ENCODE results near the gene LCN9.
"Not testable (repeated sequence)": the region's sequence is repeated elsewhere in the genome, so short reads cannot be mapped to it uniquely, and the experiment has no call there.

Gene LCN9

DNA sequence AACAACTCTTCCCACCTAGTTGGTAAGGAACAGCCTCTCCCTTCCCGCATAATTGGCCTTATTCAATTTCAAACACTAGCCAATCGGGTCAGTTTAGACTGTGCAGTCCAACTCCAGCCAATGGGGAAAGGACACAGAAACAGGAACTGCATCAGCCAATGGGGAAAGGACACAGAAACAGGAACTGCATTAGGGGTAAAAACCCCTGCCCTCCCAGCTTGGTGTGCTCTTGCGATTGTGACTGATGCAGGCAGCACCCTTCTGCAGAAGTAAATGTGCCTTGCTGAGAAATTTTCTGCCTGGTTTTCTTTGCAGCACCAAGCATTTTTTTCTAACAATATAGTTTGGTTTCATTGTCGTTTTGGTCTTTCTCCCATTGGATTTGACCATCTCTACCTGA lies 15.2 kb upstream of the LCN9 start:
- DNase-seq (ENCODE audit: low read depth), result no peak

DNA sequence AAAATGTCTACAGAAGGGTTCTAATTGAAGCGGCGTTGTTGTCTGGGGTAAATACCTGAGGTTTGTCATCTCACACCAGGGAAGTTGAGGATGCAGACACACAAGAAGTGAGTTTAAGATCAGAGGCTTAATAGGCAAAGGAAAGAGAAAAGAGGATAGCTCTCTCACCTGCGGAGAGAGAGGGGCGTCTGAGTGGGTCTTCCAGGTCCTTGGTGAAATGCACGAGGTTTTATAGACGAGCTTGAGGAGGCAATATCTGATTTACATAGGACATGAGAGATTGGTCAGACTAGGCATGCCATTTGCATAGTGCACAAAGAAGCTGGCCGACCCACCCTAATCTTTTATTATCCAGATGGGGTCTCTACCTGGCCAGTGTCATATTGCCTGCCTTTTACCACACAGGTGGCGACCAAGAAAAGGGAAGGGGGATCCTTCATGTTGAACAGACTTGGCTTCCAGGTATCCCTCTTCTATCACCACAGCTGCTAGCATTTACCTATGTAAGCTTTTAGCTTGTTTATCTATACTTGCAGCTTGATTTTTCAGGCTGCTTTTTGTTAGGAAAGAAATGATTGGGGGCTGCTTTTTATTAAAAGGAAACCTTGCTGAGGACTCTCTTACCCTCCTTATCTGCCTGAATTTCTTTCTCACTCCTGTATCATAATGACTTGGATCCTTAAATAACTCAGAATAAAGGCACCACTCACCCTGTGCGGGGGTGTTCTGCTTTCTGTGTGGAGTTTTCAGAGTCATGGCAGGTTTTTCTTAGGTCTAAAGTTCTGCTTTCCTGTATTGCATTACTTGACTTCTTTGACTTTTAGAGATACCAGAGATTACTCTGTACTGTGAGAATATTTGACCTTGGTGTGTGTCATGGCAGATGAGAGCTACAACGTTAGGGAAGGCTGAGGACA lies 14.4 kb upstream of the LCN9 start:
- DNase-seq (ENCODE audit: low read depth), result no peak

DNA sequence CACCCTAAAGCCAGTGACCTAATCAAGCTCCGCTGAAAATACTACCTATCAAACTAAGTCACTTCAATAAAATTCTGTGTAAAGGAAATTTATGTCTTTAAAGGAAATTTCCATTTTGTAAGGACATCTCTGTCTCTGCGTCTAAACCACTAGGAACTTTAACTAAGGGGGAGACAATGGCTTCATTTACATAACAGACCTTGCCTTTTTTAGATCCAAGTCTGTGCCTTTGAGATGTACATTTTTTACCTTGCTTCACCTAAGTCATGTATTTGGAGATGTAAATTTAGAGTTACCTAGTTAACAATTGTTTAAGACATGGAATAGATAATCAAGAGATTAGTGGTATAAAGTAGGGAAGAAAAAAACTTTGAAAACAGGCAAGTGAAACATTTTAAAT lies 13.6 kb upstream of the LCN9 start:
- DNase-seq (ENCODE audit: low read depth), result no peak

GRCh38 chr9:135650408-135650807 lies 12.7 kb upstream of the LCN9 start:
- DNase-seq (ENCODE audit: low read depth), result no peak

DNA sequence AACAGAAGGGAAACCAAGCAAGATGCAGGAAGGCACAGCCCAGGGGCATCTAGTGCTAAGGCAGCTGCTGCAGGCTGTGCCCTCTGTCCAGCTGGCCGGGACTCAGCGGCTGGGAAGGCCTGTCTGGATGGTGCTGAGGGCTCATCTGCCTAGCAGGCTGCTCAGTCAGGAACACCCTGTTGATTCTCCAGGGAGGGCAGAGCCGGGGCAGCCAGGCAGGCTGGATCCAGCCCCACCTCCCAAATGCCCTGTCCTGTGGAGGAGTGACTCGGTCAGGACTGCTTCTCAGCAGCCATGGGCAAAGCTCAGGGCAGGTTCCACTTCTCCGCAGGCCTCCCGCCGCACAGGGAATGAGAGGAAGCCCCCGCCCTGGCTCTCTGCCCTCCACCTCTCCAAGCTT lies 7.8 kb upstream of the LCN9 start:
- no peak for DNase-seq (ENCODE audit: low read depth)

GRCh38 chr9:135657416-135657815 lies 5.7 kb upstream of the LCN9 start:
- DNase-seq (ENCODE audit: low read depth), result no peak

DNA sequence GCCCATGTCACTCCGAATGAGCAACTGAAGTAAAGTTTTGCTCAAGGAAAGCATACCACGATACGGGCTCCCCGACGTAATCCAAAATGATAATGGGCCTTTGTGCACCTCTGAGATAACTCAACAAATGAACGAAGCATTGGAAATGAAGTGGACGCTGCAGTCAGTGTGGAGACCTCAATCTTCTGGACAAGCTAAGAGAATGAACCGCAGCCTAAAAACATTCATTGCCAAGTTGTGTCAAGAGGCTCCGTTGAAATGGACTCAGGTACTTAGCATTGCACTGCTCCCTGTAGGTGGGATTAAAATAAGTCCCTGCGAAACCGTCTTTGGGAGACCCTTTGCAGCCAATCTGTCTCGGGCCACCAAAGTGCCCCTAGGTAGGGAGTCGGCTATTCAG lies 3.9 kb upstream of the LCN9 start:
- DNase-seq (ENCODE audit: low read depth), result no peak

DNA sequence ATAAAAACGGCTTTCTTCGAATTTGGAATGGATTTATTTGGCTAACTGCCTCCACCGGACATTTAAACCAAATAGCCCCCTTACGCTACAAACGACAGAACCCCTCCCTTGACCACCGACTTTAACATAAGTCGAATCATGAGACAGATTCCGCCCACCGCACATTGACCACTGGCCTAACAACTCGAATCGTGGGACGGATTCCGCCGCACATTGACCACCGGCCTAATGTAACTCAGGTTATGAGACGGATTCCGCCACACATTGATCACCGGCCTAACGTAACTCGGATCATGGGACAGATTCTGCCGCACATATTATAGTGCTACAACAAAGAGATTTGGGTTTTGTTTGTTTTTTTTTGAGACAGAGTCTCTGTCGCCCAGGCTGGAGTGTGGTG lies 2.7 kb upstream of the LCN9 start:
- DNase-seq (ENCODE audit: low read depth), result no peak

DNA sequence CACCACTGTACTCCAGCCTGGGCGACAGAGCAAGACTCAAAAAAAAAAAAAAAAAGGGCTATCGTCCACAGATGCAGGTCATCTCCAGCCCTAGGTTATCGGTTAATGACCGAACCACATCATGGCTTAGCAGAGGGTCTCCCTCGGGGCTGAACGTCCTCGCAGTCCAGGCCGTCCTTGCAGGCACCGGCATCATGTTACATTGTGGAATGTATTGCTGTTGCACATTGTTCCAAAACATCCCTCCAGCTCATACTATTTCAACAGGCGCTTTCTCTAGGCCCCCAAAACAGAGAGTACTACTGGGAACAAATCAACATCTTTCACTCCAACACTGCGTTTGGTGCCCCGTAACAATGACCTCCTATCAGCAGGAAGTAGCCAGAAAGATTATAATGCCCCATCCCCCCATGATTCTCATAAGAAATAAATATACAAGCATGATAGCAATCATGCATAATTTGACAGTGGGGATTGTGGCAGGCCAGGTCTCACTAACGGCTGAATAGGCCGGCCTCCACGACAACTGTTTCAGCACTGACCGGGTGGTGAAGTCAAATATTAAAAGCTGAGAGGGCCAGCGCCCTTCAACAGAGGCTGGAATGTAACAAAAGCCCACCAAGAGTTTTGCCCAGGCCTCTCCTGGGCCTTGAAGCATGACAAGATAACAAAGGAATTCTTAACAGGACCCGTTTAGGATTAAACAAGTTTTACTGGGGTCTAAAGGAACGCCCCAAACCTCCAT lies 1.1 kb upstream of the LCN9 start:
- DNase-seq (ENCODE audit: low read depth), result no peak

DNA sequence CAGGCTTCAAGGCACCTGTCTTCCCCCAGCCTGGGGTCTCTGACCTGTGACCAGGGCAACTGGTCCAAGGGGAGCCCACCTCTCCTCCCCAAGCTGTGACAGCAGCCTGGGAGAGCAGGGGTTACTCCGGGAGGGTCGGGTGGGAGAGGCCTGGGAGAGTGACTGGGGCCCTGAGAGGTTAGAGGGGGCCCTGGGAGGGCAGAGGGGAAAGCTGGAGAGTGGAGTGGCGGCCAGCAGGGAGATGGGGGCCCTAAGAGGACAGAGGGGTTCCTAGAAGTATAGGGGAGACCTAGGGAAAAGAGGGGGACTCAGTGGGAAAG lies 302 bp downstream of the LCN9 start:
- no peak for DNase-seq (ENCODE audit: low read depth)

DNA sequence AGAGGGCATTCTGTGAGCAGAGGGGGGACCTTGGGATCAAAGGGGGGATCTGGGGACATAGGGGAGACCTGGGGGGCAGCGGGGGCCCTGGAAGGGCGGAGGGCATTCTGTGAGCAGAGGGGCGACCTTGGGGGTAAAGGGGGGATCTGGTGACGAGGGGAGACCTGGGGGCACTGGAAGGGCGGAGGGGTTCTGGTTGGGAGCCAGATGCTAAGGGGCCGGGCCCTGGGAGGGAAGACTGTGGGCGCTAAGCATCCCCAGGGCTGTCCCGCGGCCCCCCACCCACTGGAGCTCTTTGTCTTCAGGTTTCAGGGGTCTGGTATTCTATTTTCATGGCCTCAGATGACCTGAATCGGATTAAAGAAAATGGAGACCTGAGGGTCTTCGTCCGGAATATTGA lies 748 bp downstream of the LCN9 start:
- DNase-seq (ENCODE audit: low read depth), result no peak

DNA sequence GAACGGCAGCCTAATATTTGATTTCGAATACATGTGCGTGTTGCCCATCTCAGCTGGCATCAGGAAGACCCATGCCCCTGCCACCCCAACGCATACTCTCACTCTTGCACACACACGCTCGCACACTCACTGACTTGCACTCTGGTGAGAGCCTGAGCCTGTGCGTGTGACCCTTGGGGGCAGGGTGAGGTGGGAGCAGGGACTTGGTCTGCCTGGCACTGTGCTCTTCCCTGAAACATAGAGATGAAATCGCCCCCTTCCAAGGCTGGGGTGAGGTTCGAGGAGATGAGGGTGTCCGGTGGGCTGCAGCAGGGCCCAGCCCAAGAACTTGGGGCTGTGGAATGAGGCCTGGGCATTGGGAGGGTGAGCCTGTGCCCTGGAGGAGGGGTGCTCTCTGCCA lies 1.2 kb downstream of the LCN9 start:
- DNase-seq (ENCODE audit: low read depth), result no peak

DNA sequence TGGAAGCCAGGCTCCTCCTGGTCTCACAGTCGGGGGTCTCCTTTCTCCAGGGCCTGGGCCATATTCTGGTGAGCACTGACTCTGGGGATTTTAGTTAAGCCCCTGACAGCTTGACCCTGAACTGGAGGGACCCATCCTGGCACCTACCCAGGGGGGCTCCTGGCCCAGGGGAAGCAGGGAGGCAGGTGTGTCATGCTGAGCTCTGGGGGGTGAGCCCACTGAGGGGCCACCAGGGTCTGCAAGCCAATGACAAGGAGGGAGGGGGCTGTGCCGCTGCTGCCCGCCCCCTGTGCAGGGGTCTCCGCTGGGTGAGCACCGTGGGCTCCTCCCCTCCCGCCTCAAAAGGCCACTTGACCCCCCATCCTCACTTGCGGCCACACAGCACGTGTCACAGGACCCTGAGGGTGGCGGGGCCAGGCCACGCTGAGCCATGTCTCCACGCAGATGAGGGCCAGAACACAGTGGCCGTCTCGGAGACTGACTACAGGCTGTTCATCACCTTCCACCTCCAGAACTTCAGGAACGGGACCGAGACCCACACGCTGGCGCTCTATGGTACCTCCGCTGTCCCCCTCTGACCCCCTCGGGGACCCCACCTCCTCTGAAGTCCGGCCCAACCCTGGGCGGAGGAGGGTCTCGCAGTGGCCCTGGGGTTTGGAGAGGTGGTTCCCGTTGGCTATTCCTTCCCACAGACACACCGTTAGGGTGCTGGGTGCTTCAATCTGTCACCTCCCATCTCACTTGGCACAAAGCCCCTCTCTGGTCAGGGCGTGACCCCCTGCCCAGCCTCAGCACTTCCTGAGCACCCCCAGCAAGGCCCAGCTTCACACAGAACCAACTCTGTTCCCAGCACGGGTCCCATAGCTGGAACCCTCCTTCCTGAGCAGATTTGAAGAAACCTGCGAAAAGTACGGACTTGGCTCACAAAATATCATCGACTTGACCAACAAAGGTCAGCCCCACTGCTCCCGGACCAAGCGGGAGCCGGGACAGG lies 2.0 kb downstream of the LCN9 start:
- DNase-seq (ENCODE audit: low read depth), result no peak

DNA sequence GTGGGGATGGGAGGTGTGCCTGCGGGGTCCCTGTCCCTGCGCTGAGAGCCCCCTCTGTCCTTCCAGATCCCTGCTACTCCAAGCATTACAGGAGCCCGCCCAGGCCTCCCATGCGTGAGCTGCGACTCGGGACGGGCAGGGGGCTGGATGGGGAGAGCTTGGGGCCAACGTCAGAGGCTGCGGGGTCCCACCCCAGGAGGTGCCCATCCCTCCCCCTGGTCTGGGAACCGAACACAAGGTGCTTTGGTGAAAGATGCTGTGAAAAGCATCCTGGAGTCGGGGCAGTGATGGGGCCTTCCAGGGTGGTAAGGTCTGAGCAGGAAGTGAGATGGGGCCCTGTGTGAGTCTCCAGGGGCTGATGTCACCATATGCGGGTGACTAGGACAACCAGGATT lies 2.7 kb downstream of the LCN9 start:
- DNase-seq (ENCODE audit: low read depth), result no peak

GRCh38 chr9:135666534-135667462 lies 3.7 kb downstream of the LCN9 start:
- no peak for DNase-seq (ENCODE audit: low read depth)

DNA sequence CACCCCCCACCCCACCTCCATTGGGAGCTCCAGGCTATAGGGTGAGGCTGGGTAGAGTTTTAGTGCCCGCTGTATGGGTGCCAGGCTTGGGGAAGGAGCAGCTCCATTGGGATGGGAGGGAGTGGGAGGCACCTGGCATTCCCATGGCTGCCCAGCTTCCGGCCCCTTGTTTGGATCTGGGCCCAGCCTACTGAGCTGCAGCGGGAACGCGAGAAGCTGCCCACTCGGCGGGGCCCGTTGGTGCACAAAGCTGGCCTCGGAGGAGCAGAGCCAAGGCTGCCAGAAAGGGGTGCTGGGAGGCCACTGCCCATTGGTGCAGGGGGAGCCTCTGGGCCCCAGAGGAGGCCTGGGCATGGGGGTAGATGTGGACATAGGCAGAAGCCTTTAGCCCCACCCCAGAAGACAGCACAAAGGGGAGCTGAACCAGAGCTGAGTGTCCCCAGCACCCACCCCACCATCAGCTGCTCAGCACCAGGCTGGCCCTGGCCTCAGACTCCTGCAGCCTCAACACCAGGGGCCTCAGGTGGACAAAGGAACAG lies 4.4 kb downstream of the LCN9 start:
- DNase-seq (ENCODE audit: low read depth), result no peak

DNA sequence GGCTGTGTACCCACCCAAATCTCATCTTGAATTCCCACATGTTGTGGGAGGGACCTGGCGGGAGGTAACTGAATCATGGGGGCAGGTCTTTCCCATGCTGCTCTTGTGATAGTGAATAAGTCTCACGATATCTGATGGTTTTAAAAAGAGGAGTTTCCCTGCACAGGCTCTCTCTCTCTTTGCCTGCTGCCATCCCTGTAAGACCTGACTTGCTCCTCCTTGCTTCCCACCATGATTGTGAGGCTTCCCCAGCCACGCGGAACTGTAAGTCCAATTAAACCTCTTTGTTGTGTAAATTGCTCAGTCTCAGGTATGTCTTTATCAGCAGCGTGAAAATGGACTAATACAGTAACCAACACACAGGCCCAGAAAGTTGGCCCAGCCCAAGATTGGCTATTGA lies 5.9 kb downstream of the LCN9 start:
- not testable (repeated sequence) for DNase-seq (ENCODE audit: low read depth)

GRCh38 chr9:135669616-135670285 lies 6.6 kb downstream of the LCN9 start:
- no peak for DNase-seq (ENCODE audit: low read depth)

GRCh38 chr9:135670721-135671590 lies 7.8 kb downstream of the LCN9 start:
- DNase-seq (ENCODE audit: low read depth), result no peak
